ENCODE measurements around the gene ZNF710.

DNA sequence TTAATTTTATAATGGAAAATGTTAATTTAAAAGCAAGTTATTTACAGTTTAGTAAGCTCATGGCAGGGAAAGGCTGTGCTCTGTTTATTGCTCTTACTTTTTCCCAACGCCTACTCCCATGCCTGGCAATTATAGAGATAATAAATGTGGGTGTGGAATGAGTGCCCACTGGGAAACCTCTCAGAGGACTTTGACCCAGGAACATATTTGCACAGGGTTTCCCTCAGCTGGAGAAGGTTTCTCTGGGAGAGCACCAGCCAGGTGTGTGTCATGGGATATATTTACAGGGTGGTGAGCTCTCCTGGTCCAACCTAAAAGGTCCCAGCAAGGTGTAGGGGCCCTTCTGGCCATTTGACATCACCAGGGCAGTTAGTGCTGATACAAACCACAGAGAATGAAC is 27.9 kb downstream of the ZNF710 start:
- TF ChIP-seq TAF1 (IDR thresholded peaks at IDR 0.05; ENCODE audit: low read depth): no peak
- TF ChIP-seq MXI1 (conservative IDR thresholded peaks at IDR 0.05; ENCODE audit: poor library complexity, severe bottlenecking): no peak
- TF ChIP-seq, protein P1, sequence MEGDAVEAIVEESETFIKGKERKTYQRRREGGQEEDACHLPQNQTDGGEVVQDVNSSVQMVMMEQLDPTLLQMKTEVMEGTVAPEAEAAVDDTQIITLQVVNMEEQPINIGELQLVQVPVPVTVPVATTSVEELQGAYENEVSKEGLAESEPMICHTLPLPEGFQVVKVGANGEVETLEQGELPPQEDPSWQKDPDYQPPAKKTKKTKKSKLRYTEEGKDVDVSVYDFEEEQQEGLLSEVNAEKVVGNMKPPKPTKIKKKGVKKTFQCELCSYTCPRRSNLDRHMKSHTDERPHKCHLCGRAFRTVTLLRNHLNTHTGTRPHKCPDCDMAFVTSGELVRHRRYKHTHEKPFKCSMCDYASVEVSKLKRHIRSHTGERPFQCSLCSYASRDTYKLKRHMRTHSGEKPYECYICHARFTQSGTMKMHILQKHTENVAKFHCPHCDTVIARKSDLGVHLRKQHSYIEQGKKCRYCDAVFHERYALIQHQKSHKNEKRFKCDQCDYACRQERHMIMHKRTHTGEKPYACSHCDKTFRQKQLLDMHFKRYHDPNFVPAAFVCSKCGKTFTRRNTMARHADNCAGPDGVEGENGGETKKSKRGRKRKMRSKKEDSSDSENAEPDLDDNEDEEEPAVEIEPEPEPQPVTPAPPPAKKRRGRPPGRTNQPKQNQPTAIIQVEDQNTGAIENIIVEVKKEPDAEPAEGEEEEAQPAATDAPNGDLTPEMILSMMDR (IDR thresholded peaks at IDR 0.05; ENCODE audit: poor library complexity, severe bottlenecking): no peak

Data from neural cell (in vitro differentiated cells).